HG02610 (cell line): ENCODE measurements around the gene CUL5.
A peak's percentile ranks its signal among the peaks of the same experiment; 100 is the strongest.
"Not testable (repeated sequence)": the region's sequence is repeated elsewhere in the genome, so short reads cannot be mapped to it uniquely, and the experiment has no call there.

Experiments used
- ATAC-seq: cut with Tn5 transposase; IDR thresholded peaks from one replicate; pipeline ENCODE4 v1.9.1; 2021; ENCODE audit warnings: mild to moderate bottlenecking, moderate library complexity; ENCODE audit not compliant: unreplicated experiment

The CUL5 gene

DNA sequence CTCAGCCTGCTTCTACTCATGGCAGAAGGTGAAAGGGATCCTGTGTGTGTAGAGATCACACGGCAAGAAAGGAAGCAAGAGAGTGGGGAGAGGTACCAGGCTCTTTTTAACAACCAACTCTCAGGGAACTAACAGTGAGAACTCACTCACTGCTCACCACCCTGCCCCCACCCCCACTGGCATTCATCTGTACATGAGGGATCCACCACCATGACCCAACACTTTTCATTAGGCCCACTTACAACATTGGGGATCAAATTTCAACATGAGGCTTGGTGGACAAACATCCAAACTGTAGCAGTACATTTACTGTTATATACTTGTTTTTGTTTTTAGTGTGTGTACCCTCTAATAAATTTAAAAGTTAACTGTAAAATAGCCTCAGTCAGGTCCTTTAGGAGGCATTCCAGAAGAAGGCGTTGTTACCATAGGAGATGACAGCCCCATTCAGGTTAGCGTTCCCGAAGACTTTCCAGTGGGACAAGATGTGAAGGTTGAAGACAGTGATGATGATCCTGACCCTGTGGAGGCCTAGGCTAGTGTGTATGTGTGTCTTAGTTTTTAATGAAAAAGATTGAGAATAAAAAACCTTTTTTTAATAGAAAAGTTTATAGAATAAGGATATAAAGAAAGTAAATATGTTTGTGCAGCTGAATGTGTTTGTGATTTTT, 11.3 kb downstream of the CUL5 start:
- ATAC-seq = no peak

DNA sequence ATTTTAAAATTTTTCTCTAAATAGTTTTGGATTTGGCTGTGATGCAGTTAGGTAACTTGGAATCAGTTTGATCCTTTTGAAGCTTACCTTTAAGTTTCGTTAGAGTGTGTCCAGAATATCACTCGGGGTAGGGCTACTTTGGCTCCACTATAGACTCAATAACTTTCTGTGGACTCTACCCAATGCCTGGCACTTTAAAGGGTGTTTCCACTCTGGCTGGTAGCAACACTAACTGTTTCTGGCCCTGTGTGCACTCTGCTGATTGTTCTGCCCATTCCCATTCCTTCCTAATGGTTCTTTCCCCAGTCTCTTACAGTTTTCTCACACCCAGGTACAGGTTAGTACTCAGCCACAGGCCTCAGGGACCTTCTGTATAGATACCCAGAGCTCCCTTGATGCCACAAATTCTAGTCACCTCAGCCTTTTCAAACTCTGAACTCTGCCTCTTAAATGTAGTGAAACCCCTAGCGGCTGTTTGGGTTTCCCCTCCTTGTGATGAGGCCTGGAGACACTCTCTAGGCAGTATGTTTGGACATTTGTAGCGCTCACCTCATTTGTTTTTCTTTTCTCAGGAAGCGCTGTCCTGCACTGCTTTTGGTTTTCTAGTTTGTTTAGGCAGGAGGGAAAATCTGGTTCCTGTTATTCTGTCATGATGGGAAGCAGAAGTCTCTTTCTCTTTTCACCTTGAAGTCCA, 16.8 kb downstream of the CUL5 start:
- ATAC-seq = peak; percentile 97

DNA sequence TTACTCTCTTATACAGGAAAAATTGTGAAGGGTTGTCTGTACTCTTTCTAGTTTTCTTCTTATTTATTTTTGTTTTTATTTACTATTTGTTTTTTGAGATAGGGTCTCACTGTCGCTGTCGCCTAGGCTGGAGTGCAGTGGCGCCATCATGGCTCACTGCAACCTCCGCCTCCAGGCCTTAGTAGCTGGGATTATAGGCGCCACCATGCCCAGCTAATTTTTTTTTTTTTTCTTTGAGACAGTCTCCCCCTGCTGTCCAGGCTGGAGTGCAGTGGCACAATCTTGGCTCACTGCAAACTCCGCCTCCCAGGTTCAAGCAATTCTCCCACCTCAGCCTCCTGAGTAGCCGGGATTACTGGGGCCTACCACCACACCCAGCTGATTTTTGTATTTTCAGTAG, 18.4 kb downstream of the CUL5 start:
- no peak for ATAC-seq

DNA sequence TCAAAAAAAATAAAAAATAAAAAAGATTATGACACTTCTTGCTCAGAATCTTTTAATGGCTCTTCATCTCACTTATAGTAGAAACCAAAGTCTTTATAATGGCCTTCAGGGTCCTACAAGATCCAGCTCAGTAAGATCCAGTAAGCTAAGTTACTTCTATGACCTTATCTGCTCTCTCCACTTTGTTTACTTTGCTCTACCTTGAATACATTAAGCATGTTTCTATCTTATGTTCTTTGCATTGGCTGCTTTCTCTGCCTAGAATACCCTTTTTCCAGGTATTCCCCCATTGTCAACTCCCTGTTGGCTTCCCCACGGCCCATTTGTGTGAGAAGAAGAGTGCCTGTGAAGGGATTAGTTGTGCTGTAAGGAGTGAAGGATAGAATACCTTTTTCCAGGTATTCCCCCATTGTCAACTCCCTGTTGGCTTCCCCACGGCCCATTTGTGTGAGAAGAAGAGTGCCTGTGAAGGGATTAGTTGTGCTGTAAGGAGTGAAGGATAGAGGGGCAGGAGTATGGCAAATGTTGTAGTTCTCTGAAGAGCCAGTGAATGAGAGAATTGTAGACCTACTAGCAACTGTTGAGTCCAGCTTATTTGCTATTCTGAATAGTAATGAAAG, 20.2 kb downstream of the CUL5 start:
- not testable (repeated sequence) for ATAC-seq

DNA sequence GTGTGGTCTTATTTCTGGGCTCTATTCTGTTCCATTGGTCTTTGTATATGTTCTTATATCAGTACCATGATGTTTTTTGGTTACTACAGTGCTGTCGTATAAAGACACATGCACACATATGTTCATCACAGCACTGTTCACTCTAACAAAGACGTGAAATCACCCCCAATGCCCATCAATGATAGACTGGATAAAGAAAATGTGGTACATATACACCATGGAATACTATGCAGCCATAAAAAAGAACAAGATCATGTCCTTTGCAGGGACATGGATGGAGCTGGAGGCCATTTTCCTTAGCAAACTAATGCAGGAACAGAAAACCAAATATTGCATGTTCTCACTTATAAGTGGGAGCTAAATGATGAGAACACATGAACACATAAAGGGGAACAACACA, 22.9 kb downstream of the CUL5 start:
- ATAC-seq = not testable (repeated sequence)

DNA sequence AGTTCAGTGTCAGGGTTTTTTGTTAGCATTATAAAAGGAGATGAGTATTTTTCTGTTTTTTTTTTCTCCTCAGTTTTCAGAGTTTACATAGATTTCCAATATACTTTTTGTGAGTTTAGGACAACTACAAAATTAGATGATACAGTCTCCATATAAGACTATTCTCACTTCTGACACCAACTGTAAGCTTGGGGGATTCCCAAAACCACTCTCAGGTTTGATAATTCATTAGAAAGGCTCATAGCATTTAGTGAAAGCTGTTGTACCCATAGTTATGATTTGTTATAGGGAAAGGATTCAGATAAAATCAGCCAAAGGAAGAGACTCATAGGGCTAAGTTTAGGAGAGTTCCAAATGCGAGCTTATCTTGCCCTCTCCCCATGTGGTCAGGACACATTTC, 24.1 kb downstream of the CUL5 start:
- ATAC-seq = peak; percentile 51

DNA sequence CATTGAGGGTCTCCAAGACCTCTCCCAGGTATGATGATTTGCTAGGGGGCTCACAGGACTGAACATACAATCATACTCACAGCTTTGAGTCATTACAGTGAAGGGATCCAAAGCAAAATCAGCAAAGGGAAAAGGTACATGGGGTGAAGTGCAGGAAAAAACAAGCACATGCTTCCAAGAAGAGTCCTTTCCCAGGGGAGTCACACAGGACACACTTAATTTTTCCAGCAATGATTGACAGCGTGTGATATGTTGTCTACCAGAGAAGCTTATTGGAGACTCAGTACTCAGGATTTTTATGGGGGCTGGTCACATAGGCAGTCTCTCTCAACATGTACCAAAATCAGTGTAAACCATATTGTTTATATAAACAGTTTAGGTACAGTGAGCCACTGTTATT, 25.3 kb downstream of the CUL5 start:
- no peak for ATAC-seq

DNA sequence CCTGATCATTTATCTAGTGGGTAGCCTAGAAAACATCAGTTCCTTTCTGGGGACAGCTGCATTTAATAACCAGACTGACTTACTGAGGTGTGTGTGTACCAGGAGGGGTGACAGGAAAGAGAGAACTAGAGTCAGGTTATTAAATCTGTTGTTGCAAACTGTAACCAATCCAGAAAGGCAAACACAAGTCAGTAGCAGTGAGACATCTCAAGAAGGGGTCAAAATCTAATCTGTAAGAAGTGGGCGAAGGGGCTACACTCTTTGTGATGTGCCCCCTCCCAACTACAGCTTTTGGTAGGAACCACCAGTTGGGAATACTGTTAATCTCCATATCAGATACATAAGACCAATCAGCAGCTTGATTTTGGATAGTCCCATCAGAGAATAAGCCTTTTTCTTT, 26.3 kb downstream of the CUL5 start:
- no peak for ATAC-seq

DNA sequence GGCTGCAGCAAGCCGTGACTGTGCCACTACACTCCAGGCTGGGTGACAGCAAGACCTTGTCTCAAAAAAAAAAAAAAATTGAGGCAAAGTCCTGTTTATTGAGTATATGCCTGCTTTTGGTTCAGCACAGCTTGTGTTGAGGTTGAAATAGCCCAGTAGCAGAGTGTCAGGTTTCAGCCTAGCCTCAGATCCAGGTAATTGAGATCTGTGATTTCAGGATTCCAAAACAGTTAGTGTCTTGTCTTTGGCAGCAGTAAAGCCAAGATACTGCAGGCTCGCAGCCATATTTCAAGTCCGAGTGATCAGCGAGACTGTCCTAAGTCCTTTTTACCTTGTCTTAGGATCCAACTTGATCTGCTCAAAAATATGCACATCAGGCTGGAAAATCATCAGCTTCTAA, 27.0 kb downstream of the CUL5 start:
- ATAC-seq = no peak

DNA sequence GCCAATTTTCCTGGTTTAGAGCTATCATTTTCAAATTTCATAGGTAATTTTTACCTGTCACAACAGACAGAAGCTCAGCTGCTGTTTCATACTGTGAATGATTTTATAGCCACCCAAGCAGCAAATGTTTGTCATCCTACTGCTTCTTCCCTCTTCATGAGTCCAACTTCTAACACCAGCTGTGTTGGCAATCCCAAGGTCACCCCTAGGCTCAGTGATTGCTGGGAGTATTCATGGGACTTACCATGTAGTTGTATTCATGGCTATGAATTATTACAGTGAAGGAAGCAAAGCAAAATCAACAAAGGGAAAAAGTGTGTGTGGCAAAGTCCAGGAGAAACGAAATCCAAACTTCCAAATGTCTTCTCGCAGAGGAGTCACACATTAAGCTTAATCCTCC, 28.5 kb downstream of the CUL5 start:
- no peak for ATAC-seq

DNA sequence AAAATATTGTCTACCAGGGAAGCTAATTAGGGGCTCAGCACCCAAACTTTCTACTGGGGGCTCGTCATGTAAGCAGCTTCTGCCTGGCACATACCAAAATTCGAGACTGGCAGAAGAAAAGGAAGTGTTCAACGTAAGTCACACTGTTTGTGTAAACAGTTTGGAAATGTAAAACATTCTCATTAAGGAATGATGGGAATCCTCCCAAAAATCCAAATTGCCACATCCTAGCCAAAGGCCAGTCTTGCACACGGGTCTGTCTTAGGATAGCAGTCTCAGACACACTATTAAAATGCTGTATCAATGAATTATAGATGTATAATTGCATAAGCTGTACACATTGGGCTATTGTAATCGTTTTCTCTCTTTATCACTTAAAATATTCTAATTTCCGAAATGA, 28.9 kb downstream of the CUL5 start:
- no peak for ATAC-seq

DNA sequence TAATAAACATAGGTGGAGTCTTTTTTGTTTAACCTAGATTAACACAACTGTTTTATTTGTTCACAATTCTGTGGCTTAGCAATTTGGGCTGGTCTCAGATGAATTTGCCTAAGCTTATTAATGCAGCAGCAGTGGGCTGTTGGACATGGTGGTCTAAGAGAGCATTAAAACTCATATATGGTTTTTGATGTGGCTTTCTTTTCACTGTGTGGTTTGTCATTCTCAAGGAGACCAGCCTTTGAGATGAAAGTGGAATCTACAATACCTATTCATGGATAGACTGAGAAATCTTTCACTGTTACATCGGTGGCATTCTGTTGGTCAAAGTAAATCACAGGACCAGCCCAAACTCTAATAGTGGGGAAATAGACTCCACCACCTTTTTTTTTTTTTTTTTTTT, 39.6 kb downstream of the CUL5 start:
- ATAC-seq = no peak

DNA sequence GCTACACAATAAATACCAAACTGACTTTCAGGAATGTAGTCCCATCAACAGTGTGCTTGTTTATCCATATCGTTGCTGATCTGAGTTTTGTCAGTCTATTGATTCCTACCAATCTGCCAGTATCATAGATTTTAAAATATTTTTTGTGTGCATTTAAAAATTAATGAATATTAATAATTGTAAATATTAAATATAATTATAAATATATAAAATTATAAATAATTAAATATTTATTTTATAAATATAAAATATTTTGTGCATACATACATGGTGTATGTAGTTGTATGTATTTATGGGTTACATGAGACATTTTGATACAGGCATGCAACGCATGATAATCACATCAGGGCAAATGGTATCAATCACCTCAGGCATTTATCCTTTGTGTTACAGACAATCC, 53.6 kb downstream of the CUL5 start:
- ATAC-seq = no peak

DNA sequence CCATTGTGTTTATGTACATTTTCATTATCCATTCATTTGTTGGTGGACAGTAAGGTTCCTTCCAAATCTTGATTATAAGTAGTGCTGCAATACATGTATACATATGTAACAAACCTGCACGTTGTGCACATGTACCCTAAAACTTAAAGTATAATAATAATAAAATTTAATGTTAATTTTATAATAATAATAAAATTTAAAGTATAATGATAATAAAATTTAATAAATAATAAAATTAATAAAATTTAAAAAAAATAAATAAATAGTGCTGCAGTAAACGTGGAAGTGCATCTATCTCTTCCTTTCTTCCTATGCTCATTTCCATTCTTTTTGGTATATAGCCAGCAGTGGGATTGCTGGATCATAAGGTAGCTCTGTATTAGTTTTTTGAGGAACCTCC, 54.7 kb downstream of the CUL5 start:
- ATAC-seq = no peak

DNA sequence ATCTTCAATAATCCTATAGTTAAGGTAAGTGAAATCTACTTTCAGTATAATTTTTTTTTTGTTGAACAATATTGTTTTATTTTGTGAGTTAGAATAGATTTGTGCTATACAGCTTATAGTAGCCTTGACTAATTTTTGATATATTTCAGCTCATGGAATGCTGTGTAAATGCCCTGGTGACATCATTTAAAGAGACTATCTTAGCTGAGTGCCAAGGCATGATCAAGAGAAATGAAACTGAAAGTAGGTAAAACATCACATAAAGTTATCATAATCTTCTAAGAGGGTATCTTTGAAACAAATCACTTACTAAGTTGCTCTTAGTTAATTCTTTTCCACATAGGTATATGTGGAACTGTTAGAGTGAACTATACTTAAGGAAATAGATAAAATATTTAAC, 61.2 kb downstream of the CUL5 start:
- ATAC-seq = peak; percentile 82

DNA sequence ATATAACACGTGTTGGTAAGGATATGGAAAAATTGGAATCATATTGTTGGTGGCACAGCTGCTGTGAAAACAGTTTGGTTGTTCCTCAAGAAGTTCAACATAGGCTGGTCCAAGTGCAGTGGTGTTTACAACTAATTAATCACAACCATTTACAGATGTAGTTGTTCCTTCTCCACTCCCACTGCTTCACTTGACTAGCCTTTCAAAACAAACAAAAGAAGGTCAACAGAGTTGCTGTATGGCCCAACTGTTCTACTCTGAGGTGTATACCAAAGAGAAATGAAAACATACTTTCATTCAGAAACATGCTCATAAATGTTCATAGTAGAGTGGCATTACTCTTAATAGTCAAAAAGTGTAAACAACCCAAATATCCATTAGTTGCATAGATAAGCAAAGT, 76.1 kb downstream of the CUL5 start:
- no peak for ATAC-seq

DNA sequence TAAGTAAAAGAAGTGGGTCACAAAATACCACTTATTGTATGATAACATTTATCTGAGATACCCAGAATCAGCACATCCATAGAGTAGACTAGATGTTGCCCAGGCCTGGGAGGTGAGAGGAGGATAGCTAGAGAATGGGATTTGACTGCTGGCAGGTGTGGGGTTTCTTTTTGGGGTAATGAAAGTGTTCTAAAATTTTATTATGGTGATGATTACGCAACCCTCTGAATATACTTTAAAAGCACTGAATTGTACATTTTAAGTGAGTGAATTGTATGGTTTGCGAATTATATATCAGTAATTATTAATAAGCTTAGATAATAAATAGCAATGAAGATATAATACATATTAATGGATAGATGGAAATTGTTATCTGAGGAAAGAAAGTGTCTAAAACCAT, 77.0 kb downstream of the CUL5 start:
- no peak for ATAC-seq

DNA sequence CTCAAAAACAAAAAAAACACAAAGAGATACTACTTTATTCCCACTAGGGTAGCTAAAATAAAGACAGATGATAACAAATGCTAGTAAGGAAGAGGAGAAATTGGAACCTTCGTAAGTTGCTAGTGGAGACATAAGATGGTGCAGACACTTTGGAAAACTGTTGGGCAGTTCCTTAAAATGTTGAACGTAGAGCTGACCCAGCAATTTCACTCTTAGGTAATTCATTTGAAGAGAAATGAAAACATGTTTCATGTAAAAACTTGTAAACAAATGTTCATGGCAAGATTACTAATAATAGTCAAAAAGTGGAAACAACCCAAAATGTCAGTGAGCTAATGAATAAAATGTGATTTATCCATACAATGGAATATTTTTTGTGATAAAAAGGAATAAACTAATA, 83.4 kb downstream of the CUL5 start:
- no peak for ATAC-seq

DNA sequence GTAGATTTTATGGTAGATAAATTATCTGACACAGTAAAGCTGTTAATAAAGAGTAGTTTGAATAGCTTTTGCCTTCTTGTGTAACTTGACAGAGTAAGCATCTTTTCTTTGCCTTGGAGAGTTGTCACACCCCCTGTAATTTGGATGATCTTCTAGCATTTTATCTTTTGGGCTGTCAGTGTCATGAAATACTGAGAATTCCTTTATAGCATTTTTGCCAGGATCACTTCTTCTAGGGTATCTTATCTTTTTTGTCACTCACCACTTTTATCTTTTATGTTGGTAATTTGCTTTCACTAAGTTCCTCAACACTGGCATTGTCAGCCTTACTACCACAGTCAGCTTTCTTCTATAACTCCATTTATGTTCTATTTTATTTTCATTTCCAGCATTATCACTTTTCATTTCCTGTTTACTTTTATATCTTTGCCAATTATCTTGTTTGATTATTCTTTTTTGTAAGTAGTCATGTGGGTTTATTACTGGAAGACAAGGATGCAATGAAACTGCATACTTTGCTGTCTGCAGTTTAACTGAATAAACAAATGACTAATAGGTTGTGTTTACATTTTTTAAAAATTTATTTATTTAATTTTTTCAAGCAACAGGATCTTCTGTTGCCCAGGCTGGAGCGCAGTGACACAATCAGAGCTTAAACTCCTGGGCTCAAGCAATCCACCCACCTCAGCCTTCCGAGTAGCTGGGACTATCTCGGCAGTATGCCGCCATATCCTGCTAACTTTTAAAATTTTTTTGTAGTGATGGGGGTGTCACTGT, 84.6 kb downstream of the CUL5 start:
- no peak for ATAC-seq

DNA sequence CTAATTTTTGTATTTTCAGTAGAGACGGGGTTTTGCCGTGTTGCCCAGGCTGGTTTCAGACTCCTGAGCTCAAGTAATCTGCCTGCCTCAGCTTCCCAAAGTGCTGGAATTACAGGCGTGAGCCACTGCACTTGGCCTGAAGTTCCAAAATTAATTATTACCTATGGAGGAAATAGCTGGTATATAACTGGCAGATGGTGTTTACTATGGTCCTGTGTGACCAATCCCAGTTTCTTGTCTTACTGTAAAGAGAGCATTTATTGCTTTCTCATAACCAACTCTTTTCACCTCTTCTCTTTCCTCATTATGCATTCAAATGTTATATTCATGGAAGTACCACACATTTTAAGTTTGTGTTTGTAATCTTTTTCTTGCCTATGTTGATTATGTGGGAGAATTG, 88.5 kb downstream of the CUL5 start:
- no peak for ATAC-seq

DNA sequence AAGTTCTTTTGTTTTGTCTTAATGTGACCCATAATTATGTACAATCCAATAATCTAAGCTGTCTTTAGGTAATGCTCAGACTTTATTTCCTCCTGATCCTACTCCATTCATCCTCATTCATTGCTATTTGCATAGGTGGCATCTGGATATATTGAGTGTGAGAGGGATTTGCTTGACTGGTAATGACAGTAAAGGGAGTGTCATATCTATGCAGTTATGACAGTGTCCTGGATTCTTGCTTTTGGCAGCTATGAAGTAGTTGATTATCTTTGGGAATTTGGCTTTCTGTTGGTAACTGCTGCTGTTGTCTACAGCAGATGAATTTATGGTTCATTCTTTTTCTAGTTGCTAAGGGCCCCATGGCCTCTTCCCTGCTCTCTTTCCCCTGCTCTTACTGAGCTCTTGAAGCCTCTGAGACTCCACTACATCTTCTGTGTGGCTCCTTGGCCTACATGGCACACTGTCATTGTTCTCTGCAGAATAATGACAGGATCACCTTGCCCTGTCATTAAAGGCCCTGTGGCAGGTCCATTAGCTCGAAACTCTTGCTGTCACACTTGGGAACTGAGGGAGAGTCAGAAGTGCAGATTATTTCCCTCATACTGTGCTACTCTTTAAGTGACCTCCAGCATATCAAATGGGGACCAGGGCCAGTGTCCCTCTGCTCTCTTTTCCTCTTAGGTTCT, 92.5 kb downstream of the CUL5 start:
- ATAC-seq = no peak
